Fibroblast of the conjunctiva (primary cell): ENCODE data around the gene MYOM3.
A peak's percentile ranks its signal among the peaks of the same experiment; 100 is the strongest.

Experiments
- DNase-seq: peaks from one replicate; pipeline ENCODE4 v3.0.0-alpha.2; 2010; ENCODE audit warnings: low read depth

Gene MYOM3

DNA sequence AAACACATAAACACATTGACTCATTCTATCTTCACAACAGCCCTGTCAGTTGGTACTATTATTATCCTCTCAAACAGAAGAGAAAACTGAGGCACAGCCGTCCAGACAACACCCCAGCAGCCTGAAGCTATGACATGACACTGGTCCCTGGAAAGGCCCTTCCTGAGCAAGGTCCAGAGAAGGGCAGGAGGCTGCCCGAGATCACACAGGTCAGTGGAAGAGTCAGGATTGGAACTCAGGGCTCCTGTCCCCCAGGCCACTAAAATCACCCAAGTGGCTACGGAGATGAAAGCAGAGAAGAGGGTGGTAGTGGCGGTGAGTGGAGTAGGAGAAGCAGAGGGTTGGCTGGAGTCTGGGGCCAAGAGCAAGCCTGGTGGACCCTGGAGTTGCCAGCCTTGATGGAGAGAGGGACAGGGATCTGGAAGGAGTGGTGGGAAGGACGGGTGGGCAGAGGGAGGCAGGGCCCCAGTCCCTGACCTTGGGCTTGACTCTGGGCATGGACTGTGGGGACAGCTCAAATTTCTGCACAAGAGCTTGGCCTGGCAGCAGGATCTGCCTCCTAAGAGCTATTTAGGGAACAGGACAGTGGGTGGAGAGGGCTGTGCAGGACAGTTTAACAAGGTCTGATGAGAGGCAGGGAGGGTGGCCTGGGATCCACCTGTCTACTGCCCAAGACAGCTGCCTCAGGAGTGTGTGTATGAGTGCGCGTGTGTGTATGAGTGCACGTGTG is 15.8 kb downstream of the MYOM3 start:
- DNase-seq = no peak

DNA sequence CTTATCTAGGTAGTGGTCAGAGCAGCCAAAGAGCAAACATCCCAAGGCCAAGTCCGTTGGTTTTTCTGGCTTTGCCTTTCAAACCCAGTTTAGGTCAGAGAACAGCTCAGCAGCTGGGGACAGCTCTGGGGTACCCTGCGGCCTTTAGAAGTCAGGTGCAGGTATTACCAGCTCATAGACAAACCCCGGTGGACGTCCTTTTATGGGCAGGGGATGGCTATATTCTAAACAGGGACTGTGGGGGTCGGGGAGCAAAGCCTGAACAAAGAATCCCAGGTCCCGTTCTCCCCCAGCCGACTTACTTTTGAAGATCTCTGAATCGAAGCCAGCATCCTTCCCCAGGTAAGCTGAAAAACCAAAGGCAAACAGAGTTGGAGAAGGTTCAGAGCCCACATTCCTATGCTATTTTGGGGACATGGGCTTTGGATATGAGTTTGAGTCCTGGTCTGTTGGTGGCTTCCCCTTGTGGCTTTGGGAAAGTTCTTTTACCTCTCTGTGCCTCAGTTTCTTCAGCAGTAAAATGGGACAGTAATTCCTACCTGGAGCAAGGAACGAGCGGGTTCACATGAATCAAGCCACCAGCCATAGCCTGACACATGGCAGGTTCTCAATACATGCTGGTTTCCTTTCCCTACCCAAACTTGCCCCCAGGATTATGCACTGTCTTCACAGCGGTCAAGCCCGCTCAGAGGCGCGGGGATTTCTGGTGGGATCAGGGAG is 16.6 kb downstream of the MYOM3 start:
- no peak for DNase-seq

DNA sequence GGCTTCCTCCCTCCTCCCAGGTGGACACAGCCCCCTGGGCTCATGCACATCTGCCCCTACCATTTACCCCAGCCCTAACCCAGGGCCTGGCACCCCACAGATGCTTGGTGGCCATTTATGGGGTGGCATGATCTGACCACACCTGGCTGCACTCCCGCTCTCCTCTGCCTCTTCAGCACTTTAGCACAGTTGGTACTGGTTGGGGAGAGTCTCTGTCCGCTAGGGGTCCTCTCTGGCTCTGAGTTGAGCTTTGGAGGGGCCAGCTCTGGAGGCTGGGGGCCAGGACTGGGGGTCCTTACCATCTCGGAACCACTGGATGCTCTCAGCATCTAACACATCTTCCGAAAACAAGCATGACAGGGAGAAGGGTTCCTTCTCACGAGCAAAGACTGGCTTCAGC is 17.4 kb downstream of the MYOM3 start:
- no peak for DNase-seq

DNA sequence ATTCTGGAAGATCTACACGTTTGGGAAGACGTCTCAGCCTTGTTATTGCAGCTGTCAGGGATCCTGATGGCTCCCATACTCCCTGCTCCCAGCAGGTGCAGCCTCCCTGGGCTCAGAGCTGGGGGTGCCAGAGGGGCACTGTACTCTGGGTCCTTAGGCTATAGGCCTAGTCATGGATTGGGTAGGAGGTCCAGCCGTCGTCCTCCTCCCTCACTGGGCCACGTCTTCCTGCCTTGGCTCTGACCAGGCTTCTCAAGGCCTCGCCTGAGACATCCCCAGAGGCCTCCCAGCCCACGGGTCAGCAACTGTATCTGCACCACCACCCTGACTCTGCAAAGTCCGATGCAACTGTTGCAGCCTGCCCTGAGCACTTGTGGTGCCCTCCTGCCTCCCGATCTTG is 18.2 kb downstream of the MYOM3 start:
- DNase-seq = no peak

DNA sequence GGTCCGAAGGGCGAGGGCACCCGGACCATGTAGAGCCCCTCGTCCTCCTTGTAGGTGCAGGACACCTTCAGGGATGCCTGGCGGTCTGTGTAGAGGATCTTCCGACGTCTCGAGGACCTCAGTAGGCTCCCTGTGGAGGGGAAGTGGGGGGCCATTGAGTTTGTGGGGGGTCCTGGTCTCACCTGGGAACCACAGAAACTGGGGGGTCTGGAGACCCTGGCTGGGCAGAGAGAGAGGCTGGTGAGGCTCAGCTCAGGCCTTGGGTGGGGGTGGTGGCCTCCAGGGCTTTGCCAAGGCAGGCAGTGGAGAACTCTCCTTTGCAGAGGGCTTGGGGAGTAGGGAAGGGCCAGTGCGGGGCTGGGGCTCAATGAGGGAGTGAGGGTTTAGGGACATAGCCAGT is 19.0 kb downstream of the MYOM3 start:
- DNase-seq = no peak

DNA sequence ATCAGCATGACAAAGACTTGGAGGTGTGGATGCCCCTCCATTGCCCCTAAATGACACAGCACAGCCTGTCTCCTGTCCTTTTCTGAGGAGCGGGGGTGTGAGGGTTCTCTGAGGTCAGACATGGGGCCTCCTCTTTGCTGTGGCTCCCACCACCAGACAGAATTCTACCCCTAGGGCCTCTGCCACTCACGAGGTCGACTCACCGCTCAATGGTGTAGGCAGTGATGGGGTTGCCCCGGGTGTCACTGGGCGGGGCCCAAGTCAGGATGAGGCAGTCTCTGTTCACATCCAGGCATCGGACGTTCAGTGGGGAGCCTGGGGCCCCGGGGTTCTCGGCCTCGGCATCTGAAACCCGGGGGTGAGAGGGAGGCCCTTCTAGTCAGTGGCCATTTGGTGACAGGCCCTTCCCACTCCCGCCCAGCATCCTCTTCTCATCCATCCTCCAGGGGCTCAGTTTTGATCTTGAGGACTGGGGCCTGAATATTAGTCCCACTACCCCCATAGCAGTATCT is 19.9 kb downstream of the MYOM3 start:
- no peak for DNase-seq

DNA sequence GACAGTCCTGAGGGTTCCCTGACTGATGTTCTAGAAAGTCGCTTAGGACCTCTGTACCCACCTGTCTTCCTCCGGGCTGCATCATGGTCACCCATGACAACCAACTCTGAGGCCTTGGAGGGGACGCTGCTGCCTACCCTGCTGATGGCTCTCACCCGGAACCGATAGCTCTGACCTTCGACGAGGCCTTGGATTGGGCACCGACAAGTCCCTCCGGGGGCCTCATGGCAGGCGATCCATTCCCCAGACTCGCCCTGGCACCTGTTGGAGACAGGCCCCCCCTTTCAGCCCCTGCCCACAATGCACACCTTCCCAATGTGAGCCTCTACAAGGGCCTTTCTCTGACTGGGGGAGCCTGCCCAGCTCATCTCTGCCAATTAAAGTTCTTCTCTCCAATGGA is 21.2 kb downstream of the MYOM3 start:
- no peak for DNase-seq

DNA sequence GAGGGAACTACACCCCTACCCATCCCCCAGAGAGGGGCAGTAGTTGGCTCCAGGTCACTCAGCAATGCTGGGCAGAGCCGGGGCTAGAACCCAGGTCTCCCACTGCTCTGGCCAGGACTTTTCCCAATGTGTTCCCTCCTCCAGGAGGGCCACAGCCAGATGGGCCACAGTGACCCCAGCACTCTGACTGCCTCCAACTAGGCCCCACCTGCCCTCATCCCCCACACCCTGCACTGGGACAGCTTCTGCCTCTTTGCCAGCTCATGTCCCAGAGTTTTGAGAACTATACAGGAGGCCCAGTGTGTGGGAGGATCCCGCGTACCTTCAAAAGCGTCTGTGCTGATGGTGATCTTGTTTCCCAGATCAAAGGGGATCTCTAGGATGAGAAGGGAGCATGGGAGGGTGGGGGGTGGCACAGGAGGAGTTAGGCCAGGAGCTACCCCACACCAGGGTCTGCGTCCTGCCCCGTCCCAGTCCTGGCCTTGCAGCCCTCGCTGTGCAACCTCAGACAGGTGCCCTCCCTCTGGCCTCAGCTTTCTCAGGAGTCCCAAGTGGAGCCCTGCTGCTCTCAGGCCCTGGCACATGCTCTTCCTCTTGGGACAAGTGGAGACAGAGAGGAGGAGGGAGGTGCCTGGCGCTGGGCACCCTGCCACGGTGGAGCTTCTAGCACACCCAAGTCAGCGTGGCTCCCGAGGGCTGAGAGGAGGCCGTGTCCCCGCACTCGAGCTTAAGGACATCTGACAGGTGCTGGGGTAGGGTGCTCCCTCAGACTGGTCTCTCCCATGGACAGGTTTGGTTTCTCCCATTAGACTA is 22.0 kb downstream of the MYOM3 start:
- no peak for DNase-seq

DNA sequence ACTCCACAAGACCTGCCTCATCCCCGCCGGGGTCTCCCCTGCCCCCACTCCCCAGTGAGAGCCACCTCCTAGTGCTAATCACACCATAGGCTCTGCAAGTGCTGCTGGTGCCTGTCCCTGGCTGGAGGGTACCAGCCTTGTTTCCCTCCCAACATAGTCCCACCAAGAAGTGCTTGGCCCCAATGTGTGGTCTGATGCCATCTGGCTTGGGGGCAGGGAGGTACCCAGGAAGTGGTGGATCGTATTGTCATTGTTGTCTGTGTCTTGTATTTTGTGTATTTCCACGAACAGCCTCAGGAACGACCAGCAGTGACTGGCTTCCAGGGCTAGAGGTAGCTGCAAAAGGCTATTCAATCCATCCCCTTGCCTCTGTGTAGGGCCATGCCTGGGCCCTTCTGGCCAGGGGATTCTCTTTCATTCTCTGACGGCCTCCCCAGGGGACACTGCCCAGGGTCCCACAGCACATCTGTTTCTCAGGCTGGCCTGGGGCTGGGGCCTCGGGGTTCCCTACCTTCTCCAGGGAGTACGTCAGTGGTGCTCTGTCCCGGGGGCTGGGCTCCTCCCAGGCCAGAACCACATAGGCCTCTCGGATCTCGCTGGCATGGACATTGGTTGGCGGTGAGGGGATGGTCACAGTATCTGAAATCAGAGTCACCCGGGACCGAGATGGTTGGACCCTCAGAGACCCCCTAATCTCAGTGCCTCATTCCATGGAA is 22.8 kb downstream of the MYOM3 start:
- no peak for DNase-seq

DNA sequence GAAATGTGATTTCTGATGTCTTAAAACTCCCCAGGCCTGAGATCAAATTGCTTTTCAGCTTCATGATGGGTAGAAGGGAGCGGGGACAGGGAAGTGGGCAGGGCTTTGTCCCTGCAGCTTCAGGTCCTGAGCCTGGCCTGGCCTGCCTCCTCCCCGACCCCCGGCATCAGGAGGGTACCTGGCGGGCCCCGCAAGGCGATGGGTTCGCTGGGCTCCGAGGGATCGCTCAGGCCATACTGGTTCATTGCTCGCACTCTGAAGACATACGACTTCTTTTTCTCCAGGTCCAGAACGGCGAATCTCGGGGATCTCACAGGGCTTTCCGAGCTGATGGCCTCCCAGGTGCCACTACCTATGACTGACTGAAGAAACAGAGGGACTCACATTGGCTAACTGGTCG is 25.5 kb downstream of the MYOM3 start:
- DNase-seq = no peak

DNA sequence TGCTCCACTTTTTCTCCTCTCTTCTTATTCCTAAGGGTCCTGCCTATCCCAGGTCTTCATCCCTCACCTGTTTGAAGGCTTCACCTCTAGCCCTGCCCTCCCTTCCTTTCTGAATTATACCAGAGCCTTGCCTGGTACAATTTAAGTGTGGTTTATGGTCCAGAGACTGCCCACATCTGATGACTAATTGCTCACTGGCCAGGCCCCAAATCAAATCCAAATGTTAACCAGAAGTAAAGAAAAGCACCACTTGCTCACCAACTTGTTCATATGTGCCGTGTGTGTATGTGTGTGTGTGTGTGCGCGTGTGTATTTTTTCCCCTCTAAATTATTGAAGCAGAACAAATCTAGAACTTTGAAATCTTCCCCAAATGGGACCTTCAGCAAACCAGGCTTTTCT is 26.4 kb downstream of the MYOM3 start:
- DNase-seq = peak; percentile 43

DNA sequence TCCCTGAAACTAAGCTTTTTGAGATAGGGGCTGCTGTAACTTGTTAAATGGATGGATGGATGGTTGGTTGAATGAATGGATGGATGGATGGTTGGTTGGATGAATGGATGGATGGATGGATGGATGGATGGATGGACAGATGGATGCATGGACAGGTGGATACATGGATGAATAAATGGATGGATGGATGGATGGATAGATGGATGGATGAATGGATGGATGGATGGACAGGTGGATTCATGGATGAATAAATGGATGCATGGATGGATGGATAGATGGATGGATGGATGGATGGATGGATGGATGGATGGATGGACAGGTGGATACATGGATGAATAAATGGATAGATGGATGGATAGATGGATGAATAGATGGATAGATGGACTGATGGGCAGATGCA is 26.9 kb downstream of the MYOM3 start:
- no peak for DNase-seq

DNA sequence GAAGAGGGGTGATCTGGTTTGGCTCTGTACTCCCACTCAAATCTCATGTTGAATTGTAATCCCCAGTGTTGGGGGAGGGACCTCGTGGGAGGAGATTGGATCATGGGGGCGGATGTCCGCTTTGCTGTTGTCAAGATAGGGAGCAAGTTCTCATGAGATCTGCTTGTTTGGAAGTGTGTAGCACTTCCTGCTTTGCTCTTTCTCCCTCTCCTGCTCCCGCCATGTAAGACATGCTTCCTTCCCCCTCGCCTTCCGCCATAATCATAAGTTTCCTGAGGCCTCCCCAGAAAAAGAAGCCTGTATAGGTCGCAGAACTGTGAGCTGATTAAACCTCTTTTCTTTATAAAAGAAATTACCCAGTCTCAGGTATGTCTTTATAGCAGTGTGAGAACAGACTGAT is 27.9 kb downstream of the MYOM3 start:
- DNase-seq = no peak

DNA sequence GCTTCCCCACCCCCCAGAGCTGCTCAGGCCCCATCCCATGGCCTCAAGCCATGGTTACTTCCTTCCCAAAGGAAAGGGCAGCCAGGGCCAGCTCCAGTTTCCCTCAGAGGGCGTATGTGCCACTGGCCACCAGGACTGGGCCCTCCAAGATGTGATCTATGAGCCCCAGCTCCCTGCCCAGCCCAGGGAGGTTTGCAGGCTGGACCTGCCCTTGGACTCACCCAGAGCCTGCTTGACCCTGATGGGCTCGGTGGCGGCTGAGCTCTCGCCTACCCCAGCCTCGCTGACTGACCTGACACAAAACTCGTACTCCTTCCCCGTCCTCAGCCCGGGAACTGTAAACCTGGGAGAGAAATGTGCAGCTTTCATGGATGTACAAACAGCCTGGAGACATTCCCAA is 29.6 kb downstream of the MYOM3 start:
- DNase-seq = no peak

DNA sequence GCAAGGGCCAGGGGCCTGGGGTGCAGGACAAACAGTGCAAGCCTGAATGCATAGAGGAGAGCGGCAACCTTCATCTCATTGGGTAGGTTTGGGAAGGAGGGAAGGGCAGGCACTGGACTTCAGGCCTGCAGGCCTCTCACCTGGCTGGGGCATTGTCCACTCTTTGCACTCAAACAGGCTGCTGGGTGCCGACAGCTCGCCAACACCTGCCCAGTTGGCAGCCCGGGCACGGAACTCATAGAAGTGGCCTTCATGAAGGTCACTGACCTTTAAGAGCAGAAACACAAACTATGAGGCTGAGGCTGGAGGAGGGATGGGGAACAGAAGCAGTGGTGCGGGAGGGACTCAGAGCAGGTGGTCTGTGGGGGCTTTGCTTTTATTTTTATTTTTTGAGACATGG is 30.7 kb downstream of the MYOM3 start:
- no peak for DNase-seq

DNA sequence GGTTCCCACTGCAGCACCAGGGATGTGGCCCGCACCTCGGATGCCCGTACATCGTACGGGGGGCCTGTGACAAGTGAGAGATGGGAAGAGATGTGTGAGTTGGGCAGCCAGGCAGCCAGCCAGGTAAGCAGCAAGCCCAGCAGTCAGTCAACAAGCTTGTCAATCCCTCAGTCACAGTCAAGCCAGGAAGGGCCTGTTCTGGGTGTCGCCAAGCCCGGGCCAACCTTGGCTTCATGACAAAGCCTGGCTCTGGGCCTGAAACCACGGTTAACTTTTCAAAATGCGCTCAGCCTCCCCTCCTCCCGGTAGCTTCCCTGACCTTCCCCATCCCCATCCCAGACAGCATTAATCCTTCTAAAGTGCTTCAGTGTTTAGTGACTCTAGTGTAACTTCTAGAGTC is 31.8 kb downstream of the MYOM3 start:
- DNase-seq = no peak

DNA sequence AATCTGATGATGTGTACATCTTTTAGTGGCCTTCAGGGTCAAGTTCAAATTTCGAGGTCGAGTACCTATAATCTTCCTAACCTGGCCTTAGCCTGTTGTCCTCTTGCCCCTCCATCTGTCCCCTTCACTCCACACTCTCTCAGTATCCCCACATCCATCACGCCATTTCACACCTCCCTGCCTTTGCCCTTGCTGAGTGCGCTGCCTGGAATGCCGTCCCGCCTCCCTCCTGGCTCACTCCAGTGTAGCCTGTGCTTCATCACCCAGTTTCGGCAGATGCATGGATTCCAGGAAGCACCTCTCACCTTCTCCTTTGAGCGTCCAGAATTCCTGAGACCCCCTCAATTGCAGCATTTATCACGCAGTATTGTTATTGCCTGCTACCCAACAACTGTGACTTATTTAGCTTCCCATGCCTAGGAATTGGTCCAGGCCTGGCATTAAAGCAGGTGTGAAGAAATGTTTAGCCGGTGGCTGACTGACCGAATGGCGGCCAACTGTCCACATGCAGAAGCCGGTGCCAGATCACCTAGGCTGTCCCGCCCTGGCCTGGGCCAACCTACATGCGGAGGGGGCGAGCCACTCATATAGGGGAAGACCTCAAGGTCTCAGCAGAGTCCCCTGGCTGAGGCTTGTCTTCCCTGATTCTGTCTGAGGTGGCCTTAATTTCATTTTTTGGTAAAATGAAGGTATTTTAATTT is 34.5 kb downstream of the MYOM3 start:
- no peak for DNase-seq

DNA sequence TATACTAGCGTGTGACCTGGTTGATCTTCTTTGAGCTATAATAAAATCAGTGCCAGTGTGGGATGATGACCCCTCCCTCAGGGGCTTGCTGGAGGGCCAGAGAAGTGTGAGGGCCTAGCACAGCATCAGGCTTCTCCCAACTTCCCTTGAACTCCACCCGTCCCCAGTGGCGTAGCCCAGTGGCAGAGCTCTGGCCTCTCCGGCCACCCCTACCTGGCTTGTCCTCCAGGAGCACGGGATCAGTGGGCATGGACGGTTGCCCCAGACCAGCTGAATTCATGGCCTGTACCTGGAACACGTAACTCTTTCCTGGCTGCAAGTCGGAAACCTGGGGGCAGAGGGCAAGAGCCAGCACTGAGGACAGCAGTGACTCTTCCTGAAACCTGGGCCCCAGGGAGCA is 36.0 kb downstream of the MYOM3 start:
- no peak for DNase-seq

DNA sequence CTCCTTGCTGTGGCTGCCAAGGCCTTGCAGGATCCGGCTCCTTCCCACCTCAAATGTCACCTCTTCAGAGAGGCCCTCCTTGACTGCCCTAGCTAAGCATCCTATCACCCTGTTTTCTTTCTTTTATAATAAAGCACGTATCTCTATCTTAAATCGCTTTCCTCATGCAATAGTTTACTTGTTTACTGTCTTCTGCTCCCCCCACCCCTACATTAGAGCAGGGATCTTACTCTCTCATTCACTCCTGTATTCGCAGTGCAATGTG is 36.4 kb downstream of the MYOM3 start:
- DNase-seq = no peak

DNA sequence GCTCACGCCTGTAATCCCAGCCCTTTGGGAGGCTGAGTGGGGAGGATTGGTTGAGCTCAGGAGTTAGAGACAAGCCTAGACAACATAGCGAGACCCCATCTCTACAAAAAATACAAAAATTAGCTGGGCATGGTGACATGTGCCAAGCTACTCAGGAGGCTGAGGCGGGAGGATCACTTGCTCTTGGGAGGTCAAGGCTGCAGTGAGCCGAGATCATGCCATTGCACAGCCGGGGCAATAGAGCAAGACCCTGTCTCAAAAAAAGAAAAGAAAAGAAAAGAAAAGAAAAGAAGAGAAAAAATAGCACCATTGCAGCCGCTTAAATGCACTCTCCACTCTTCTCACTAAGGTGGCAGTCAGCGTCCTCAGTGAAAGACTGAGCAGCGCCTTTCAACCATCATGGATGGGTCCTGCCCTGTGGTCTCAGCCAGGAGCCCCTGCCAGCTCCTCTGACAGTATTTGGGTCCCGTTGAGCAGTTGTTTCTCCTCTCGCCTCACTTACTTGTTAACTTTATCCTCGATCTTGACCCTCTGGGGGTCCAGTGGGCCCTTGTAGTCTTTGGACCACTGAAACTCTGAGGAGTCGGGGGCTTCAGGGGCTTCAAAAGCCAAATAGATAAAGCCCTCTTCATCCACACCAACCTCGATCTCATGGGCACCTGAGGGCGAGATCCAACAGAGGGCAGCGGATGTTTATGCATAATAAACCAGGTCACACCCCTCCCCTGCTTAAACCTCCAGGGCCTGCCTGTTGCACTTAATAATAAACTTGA is 36.9 kb downstream of the MYOM3 start:
- no peak for DNase-seq

DNA sequence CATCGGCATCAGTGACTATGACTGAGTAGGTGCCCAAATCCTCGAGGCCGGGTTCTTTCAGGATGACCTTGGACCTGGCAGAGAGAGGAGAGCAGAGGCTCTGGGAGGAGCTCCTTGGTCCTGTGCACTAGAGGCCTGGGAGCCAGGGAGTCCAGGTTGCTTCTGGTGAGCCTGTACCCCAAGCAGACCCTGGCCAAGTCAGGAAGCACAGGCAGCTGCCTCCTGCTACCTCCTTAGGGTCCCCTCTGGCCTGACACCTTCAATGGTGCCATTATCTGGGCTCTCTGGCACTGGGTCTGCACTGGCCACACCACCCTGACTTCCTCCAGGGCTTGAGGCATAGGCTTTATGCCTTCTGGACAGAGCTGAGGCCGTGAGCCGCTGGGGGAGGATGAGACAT is 37.7 kb downstream of the MYOM3 start:
- DNase-seq = no peak
